HepG2 (cell line): ENCODE data around the gene POGLUT2. TPM values are rescaled to one million over a fixed set of nuclear protein-coding genes. Genes with fewer than 3 reads are reported as not detected.

Experiments
- BRCA1 ChIP-seq: sonication (generic); formaldehyde crosslinking; IDR thresholded peaks from 2 replicates; pipeline ENCODE4 v1.4.0; 2020; ENCODE audit warnings: missing genetic modification reagents
- DNMT3B ChIP-seq: conservative IDR thresholded peaks from 2 replicates; pipeline ENCODE4 v1.6.1; 2016; ENCODE audit warnings: missing biosample characterization, control low read depth
- KDM2A ChIP-seq: sonication (generic); formaldehyde crosslinking; IDR thresholded peaks from 2 replicates; pipeline ENCODE4 v1.4.0; 2020; ENCODE audit warnings: low read depth, missing genetic modification reagents, borderline replicate concordance
- KDM5B ChIP-seq: sonication (generic); formaldehyde crosslinking; IDR thresholded peaks from 2 replicates; pipeline ENCODE4 v1.4.0; 2020; ENCODE audit warnings: missing genetic modification reagents, mild to moderate bottlenecking, borderline replicate concordance
- MED1 ChIP-seq: sonication (generic); formaldehyde crosslinking; IDR thresholded peaks from 2 replicates; pipeline ENCODE4 v1.4.0; 2020; ENCODE audit warnings: missing genetic modification reagents
- NCOA1 ChIP-seq: sonication (generic); formaldehyde crosslinking; IDR thresholded peaks from 2 replicates; pipeline ENCODE4 v1.9.0; 2021; ENCODE audit warnings: missing genetic modification reagents
- SAP130 ChIP-seq: IDR thresholded peaks from 2 replicates; pipeline ENCODE4 v1.6.1; 2016; ENCODE audit warnings: low read depth
- TBX3 ChIP-seq: fragments of 450-650 bp; IDR thresholded peaks from 2 replicates; pipeline ENCODE4 v1.6.1; 2017; ENCODE audit warnings: antibody characterized with exemption, mild to moderate bottlenecking, inconsistent platforms, borderline replicate concordance
- ZFP1 ChIP-seq: IDR thresholded peaks from 2 replicates; pipeline ENCODE4 v1.6.1; 2016
- ZNF207 ChIP-seq: fragments of 450-650 bp; IDR thresholded peaks from 2 replicates; pipeline ENCODE4 v1.6.1; 2016; ENCODE audit warnings: antibody characterized with exemption, borderline replicate concordance
- ZNF225 ChIP-seq: sonication (generic); formaldehyde crosslinking; IDR thresholded peaks from 2 replicates; pipeline ENCODE4 v1.4.0; 2020; ENCODE audit warnings: mild to moderate bottlenecking, missing genetic modification reagents
- ZNF264 ChIP-seq: sonication (generic); formaldehyde crosslinking; IDR thresholded peaks from 2 replicates; pipeline ENCODE4 v1.4.0; 2020; ENCODE audit warnings: missing genetic modification reagents
- ZNF572 ChIP-seq: sonication (generic); formaldehyde crosslinking; IDR thresholded peaks from 2 replicates; pipeline ENCODE4 v1.5.1; 2020; ENCODE audit warnings: mild to moderate bottlenecking, missing genetic modification reagents
- ZNF672 ChIP-seq: sonication (generic); formaldehyde crosslinking; IDR thresholded peaks from 2 replicates; pipeline ENCODE4 v1.8.1; 2022; ENCODE audit warnings: missing genetic modification reagents
- ZNF839 ChIP-seq: sonication (generic); formaldehyde crosslinking; IDR thresholded peaks from 2 replicates; pipeline ENCODE4 v1.4.0; 2020; ENCODE audit warnings: missing genetic modification reagents, mild to moderate bottlenecking, borderline replicate concordance
- polyA plus RNA-seq, 8 experiments: library from polyadenylated mRNA; depleted of rRNA in 3 of 8; stranded (reverse) in 7 of 8; unstranded in 1 of 8; fragments of >200 nt; fragmentation: Illumina TruSeq in 4 of 8; extraction: Trizol in 4 of 8; gene quantifications; 2 replicates each; pipeline versions ENCODE4 v1.2.1 to v1.2.3, GENCODE V29; 2011 to 2016; ENCODE audit warnings: low read depth in 4 of 8, missing spikeins in 1 of 8, mixed read lengths in 1 of 8; ENCODE audit not compliant: insufficient read depth in 1 of 8
- total RNA-seq, 5 experiments: library from RNA; depleted of rRNA; stranded (reverse); fragments of >200 nt; fragmentation: Illumina TruSeq; extraction: Trizol; gene quantifications; 2 replicates each; pipeline ENCODE4 v1.2.3, GENCODE V29; 2016; ENCODE audit warnings: low read depth in 1 of 5
- TF ChIP-seq, protein P1 (sequence below): sonication (generic); formaldehyde crosslinking; IDR thresholded peaks from 2 replicates; pipeline ENCODE4 v1.4.0; 2020; ENCODE audit warnings: missing genetic modification reagents
- TF ChIP-seq, protein P2 (sequence below): sonication (generic); formaldehyde crosslinking; IDR thresholded peaks from 2 replicates; pipeline ENCODE4 v1.5.0; 2020; ENCODE audit warnings: missing genetic modification reagents, mild to moderate bottlenecking, borderline replicate concordance
- TF ChIP-seq, protein P3 (sequence below): sonication (generic); formaldehyde crosslinking; conservative IDR thresholded peaks from 2 replicates; pipeline ENCODE4 v1.4.0; 2020; ENCODE audit warnings: missing genetic modification reagents
- TF ChIP-seq, protein P4 (sequence below): sonication (generic); formaldehyde crosslinking; IDR thresholded peaks from 2 replicates; pipeline ENCODE4 v1.4.0; 2020; ENCODE audit warnings: missing genetic modification reagents, borderline replicate concordance
- TF ChIP-seq, protein P5 (sequence below): sonication (generic); formaldehyde crosslinking; IDR thresholded peaks from 2 replicates; pipeline ENCODE4 v1.5.0; 2020; ENCODE audit warnings: missing genetic modification reagents
- TF ChIP-seq, protein P6 (sequence below): sonication (generic); formaldehyde crosslinking; conservative IDR thresholded peaks from 2 replicates; pipeline ENCODE4 v1.4.0; 2020; ENCODE audit warnings: mild to moderate bottlenecking, missing genetic modification reagents, moderate library complexity

The POGLUT2 gene
- total and polyA plus RNA-seq, 2 of the 13 experiments (the other 11 are each of a cell fraction or from before 2014, with no cell fraction given) = 18.0 to 26.1 TPM

DNA sequence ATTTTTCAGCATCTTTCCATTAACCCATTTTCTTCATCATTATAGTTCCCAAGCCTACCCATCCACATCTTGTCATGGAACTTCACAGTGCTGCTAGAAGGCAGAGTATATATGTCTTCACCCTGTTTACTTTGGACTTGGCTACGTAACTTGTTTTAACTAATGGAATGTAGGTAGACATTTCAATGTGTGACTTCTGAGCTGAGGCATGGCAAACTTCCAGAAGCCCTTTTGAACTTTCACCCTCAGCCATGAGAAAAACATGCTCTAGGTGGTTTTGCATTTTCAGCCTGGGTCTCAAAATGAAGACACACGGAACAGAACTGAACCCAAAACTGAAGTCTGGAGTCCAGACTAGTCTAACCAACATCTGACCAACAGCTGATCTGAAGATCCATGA is 28.3 kb downstream of the POGLUT2 start (continued):
- no peak for TF ChIP-seq KDM2A
- TF ChIP-seq, protein P1, sequence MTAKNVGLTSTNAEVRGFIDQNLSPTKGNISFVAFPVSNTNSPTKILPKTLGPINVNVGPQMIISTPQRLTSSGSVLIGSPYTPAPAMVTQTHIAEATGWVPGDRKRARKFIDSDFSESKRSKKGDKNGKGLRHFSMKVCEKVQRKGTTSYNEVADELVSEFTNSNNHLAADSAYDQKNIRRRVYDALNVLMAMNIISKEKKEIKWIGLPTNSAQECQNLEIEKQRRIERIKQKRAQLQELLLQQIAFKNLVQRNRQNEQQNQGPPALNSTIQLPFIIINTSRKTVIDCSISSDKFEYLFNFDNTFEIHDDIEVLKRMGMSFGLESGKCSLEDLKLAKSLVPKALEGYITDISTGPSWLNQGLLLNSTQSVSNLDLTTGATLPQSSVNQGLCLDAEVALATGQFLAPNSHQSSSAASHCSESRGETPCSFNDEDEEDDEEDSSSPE = no peak
- TF ChIP-seq, protein P2, sequence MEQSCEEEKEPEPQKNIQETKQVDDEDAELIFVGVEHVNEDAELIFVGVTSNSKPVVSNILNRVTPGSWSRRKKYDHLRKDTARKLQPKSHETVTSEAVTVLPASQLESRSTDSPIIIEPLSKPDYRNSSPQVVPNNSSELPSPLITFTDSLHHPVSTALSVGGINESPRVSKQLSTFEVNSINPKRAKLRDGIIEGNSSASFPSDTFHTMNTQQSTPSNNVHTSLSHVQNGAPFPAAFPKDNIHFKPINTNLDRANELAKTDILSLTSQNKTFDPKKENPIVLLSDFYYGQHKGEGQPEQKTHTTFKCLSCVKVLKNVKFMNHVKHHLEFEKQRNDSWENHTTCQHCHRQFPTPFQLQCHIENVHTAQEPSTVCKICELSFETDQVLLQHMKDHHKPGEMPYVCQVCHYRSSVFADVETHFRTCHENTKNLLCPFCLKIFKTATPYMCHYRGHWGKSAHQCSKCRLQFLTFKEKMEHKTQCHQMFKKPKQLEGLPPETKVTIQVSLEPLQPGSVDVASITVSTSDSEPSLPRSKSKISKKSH (CRISPR knock-in tag) = no peak
- TF ChIP-seq, protein P3, sequence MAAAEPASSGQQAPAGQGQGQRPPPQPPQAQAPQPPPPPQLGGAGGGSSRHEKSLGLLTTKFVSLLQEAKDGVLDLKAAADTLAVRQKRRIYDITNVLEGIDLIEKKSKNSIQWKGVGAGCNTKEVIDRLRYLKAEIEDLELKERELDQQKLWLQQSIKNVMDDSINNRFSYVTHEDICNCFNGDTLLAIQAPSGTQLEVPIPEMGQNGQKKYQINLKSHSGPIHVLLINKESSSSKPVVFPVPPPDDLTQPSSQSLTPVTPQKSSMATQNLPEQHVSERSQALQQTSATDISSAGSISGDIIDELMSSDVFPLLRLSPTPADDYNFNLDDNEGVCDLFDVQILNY (CRISPR knock-in tag) = no peak
- no peak for TF ChIP-seq ZNF207
- no peak for TF ChIP-seq TBX3
- no peak for TF ChIP-seq ZNF572
- no peak for TF ChIP-seq NCOA1 (CRISPR knock-in tag)
- TF ChIP-seq DNMT3B (CRISPR knock-in tag) = peak; percentile 79; the same call in 1 of the 2 replicates
- no peak for TF ChIP-seq ZNF839 (CRISPR knock-in tag)
- peak; percentile 50 for TF ChIP-seq SAP130 (CRISPR knock-in tag)
- TF ChIP-seq, protein P4, sequence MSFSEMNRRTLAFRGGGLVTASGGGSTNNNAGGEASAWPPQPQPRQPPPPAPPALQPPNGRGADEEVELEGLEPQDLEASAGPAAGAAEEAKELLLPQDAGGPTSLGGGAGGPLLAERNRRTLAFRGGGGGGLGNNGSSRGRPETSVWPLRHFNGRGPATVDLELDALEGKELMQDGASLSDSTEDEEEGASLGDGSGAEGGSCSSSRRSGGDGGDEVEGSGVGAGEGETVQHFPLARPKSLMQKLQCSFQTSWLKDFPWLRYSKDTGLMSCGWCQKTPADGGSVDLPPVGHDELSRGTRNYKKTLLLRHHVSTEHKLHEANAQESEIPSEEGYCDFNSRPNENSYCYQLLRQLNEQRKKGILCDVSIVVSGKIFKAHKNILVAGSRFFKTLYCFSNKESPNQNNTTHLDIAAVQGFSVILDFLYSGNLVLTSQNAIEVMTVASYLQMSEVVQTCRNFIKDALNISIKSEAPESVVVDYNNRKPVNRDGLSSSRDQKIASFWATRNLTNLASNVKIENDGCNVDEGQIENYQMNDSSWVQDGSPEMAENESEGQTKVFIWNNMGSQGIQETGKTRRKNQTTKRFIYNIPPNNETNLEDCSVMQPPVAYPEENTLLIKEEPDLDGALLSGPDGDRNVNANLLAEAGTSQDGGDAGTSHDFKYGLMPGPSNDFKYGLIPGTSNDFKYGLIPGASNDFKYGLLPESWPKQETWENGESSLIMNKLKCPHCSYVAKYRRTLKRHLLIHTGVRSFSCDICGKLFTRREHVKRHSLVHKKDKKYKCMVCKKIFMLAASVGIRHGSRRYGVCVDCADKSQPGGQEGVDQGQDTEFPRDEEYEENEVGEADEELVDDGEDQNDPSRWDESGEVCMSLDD (CRISPR knock-in tag) = no peak
- TF ChIP-seq BRCA1 (CRISPR knock-in tag) = no peak
- TF ChIP-seq KDM5B (CRISPR knock-in tag) = no peak
- TF ChIP-seq, protein P5, sequence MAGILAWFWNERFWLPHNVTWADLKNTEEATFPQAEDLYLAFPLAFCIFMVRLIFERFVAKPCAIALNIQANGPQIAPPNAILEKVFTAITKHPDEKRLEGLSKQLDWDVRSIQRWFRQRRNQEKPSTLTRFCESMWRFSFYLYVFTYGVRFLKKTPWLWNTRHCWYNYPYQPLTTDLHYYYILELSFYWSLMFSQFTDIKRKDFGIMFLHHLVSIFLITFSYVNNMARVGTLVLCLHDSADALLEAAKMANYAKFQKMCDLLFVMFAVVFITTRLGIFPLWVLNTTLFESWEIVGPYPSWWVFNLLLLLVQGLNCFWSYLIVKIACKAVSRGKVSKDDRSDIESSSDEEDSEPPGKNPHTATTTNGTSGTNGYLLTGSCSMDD = no peak
- no peak for TF ChIP-seq ZNF672 (CRISPR knock-in tag)
- peak; percentile 28; the same call in 1 of the 2 replicates for TF ChIP-seq MED1 (CRISPR knock-in tag)
- 0 out of 2 replicates have a peak, but pooled peaks have one; percentile 21 for TF ChIP-seq ZNF264 (CRISPR knock-in tag)
- TF ChIP-seq, protein P6, sequence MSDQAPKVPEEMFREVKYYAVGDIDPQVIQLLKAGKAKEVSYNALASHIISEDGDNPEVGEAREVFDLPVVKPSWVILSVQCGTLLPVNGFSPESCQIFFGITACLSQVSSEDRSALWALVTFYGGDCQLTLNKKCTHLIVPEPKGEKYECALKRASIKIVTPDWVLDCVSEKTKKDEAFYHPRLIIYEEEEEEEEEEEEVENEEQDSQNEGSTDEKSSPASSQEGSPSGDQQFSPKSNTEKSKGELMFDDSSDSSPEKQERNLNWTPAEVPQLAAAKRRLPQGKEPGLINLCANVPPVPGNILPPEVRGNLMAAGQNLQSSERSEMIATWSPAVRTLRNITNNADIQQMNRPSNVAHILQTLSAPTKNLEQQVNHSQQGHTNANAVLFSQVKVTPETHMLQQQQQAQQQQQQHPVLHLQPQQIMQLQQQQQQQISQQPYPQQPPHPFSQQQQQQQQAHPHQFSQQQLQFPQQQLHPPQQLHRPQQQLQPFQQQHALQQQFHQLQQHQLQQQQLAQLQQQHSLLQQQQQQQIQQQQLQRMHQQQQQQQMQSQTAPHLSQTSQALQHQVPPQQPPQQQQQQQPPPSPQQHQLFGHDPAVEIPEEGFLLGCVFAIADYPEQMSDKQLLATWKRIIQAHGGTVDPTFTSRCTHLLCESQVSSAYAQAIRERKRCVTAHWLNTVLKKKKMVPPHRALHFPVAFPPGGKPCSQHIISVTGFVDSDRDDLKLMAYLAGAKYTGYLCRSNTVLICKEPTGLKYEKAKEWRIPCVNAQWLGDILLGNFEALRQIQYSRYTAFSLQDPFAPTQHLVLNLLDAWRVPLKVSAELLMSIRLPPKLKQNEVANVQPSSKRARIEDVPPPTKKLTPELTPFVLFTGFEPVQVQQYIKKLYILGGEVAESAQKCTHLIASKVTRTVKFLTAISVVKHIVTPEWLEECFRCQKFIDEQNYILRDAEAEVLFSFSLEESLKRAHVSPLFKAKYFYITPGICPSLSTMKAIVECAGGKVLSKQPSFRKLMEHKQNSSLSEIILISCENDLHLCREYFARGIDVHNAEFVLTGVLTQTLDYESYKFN (CRISPR knock-in tag) = peak; percentile 76
- TF ChIP-seq ZNF225 = no peak
- TF ChIP-seq ZFP1 (CRISPR knock-in tag) = no peak
